ENCODE measurements around the gene SCT.
A peak's percentile ranks its signal among the peaks of the same experiment; 100 is the strongest.

SCT gene

DNA sequence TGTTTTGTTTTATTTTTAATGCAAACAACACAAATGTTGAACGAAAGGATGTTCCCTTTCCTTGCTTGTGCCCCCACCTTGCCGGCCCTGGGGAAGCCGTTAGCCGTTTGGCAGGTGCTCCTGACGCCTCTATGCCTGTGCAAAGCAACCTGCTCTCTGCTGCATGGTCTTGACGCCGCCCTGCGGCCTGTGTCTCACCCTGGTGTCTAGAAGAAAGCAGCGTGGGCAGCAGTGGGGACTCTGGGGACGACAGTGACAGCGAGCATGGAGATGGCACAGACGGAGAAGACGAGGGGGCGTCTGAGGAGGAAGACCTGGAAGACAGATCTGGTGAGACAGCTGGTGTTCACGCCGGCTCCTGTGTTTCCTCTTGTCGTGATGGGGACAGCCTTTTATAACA lies 45.2 kb downstream of the SCT start:
- H3K79me2 ChIP-seq (ENCODE audit: control insufficient read depth, insufficient read depth, low read length, poor library complexity) = peaks cover 40% of the 10 kb centered on the region
- H3K23ac ChIP-seq (ENCODE audit: low read length) = no peak overlapping the region
- H4K12ac ChIP-seq (ENCODE audit: low read depth, low read length) = no peak overlapping the region
- no peak overlapping the region for H4K8ac ChIP-seq (ENCODE audit: low read depth, low read length)
- H3K4ac ChIP-seq (ENCODE audit: low read depth, low read length) = peak overlapping the region; percentile 5
- H2AK5ac ChIP-seq (ENCODE audit: low read length) = no peak overlapping the region
- no peak overlapping the region for H2BK12ac ChIP-seq (ENCODE audit: low read length)
- H3K18ac ChIP-seq (ENCODE audit: low read length) = no peak overlapping the region
- H3K4me3 ChIP-seq (ENCODE audit: low read depth, low read length) = no peak overlapping the region
- no peak overlapping the region for H3K4me2 ChIP-seq (ENCODE audit: low read length)
- no peak overlapping the region for H2AFZ ChIP-seq (ENCODE audit: insufficient read depth, low read length, poor library complexity)
- H3K9ac ChIP-seq (ENCODE audit: low read length) = no peak overlapping the region
- H4K91ac ChIP-seq (ENCODE audit: low read depth, low read length) = no peak overlapping the region
- peaks cover 44 to 51% of the 10 kb centered on the region in 2 experiments for H3K36me3 ChIP-seq (ENCODE audit: control insufficient read depth in 1 of 2, insufficient read depth in 2 of 2, low read length in 2 of 2)
- H3K14ac ChIP-seq (ENCODE audit: low read length) = no peak overlapping the region
- H3K9me3 ChIP-seq (ENCODE audit: insufficient read depth, low read depth, low read length) = peaks cover 2% of the 10 kb centered on the region
- H3K27ac ChIP-seq (ENCODE audit: low read depth, low read length) = no peak overlapping the region
- H2BK120ac ChIP-seq (ENCODE audit: insufficient read depth, low read length, poor library complexity) = no peak overlapping the region
- H3K27me3 ChIP-seq (ENCODE audit: insufficient read depth, low read length) = no peaks in the 10 kb centered on the region
- no peak overlapping the region for H2BK5ac ChIP-seq (ENCODE audit: low read depth, low read length, poor library complexity)
- no peaks in the 10 kb centered on the region for H3K79me1 ChIP-seq (ENCODE audit: low read length)
- H3K4me1 ChIP-seq (ENCODE audit: control insufficient read depth in 1 of 2, insufficient read depth in 2 of 2, low read length in 2 of 2) = peaks cover 13 to 14% of the 10 kb centered on the region in 2 experiments
- no peak for DNase-seq
- WGBS (ENCODE audit: extremely low coverage, insufficient coverage, insufficient read length) = no CpG with 5 or more reads among the region's 17 CpGs

GRCh38 chr11:581342-581741 lies 45.6 kb downstream of the SCT start:
- Histone ChIP-seq H2BK12ac (ENCODE audit: low read length) (no peak overlapping the region), H3K27me3 (ENCODE audit: insufficient read depth, low read length) (no peaks in the 10 kb centered on the region), H3K4me1 (ENCODE audit: control insufficient read depth in 1 of 2, insufficient read depth in 2 of 2, low read length in 2 of 2) (peaks cover 12 to 13% of the 10 kb centered on the region in 2 experiments), H3K4me2 (ENCODE audit: low read length) (no peak overlapping the region), H3K27ac (ENCODE audit: low read depth, low read length) (no peak overlapping the region), H3K14ac (ENCODE audit: low read length) (no peak overlapping the region), H3K4me3 (ENCODE audit: low read depth, low read length) (no peak overlapping the region), H3K9me3 (ENCODE audit: insufficient read depth, low read depth, low read length) (peaks cover 2% of the 10 kb centered on the region), H4K91ac (ENCODE audit: low read depth, low read length) (no peak overlapping the region), H4K8ac (ENCODE audit: low read depth, low read length) (no peak overlapping the region), H2BK120ac (ENCODE audit: insufficient read depth, low read length, poor library complexity) (no peak overlapping the region), H2AFZ (ENCODE audit: insufficient read depth, low read length, poor library complexity) (no peak overlapping the region), H3K23ac (ENCODE audit: low read length) (no peak overlapping the region), H4K12ac (ENCODE audit: low read depth, low read length) (no peak overlapping the region), H3K4ac (ENCODE audit: low read depth, low read length) (peak overlapping the region; percentile 41), H3K9ac (ENCODE audit: low read length) (no peak overlapping the region), H2BK5ac (ENCODE audit: low read depth, low read length, poor library complexity) (no peak overlapping the region), H3K18ac (ENCODE audit: low read length) (no peak overlapping the region), H3K36me3 (ENCODE audit: control insufficient read depth in 1 of 2, insufficient read depth in 2 of 2, low read length in 2 of 2) (peaks cover 40 to 47% of the 10 kb centered on the region in 2 experiments), H3K79me2 (ENCODE audit: control insufficient read depth, insufficient read depth, low read length, poor library complexity) (peaks cover 42% of the 10 kb centered on the region), H3K79me1 (ENCODE audit: low read length) (no peaks in the 10 kb centered on the region), H2AK5ac (ENCODE audit: low read length) (no peak overlapping the region)
- 100% methylated on average over 1 of the region's 14 CpGs for WGBS (ENCODE audit: extremely low coverage, insufficient coverage, insufficient read length)
- DNase-seq = no peak

- no peak overlapping the region for H3K4me2 ChIP-seq (ENCODE audit: low read length)
These were observed 47.0 kb downstream of the SCT start for GRCh38 chr11:579830-580601.

DNA sequence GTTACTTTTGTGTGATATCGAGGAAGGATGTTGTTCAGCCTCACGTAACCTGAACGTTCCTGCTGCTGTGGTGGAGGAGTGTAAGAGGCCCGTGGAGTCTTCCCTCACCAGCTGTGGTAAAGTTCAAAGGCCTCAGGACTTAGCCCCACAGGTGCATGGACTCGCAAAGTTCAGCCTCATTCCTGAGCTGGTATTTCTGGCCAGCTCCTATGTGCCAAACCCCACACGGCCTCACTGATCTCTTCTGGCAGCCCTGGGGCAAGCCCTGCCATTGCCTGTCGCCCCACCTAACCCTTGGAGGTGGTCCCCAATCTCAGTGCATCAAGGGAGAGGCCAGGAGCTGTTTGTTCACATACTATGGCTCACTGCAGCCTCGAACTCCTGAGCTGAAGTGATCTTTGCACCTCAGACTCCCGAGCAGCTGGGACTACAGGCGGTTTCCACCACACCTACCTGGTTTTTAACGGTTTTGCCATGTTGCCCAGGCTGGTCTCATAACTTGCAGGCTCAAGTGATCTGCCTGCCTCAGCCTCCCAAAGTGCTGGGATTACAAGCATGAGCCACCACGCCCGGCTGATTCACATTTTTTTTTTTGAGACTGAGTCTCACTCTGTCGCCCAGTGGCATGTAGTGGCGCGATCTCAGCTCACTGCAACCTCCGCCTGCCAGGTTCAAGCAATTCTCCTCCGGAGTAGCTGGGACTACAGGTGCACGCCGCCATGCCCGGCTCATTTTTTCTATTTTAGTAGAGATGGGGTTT lies 48.5 kb downstream of the SCT start:
- peak overlapping the region; percentile 91 for H3K4ac ChIP-seq (ENCODE audit: low read depth, low read length)
- H3K9me3 ChIP-seq (ENCODE audit: insufficient read depth, low read depth, low read length) = no peaks in the 10 kb centered on the region

More at GRCh38 chr11:579830-580601, 47.0 kb downstream of the SCT start:
- Histone ChIP-seq H3K79me2 (ENCODE audit: control insufficient read depth, insufficient read depth, low read length, poor library complexity) (peaks cover 50% of the 10 kb centered on the region), H2AK5ac (ENCODE audit: low read length) (no peak overlapping the region), H4K8ac (ENCODE audit: low read depth, low read length) (no peak overlapping the region), H3K14ac (ENCODE audit: low read length) (no peak overlapping the region), H3K79me1 (ENCODE audit: low read length) (peaks cover 8% of the 10 kb centered on the region), H3K4me3 (ENCODE audit: low read depth, low read length) (no peak overlapping the region), H2AFZ (ENCODE audit: insufficient read depth, low read length, poor library complexity) (no peak overlapping the region), H4K12ac (ENCODE audit: low read depth, low read length) (no peak overlapping the region), H2BK12ac (ENCODE audit: low read length) (no peak overlapping the region), H3K18ac (ENCODE audit: low read length) (no peak overlapping the region), H3K4ac (ENCODE audit: low read depth, low read length) (peak overlapping the region; percentile 91), H3K9me3 (ENCODE audit: insufficient read depth, low read depth, low read length) (no peaks in the 10 kb centered on the region), H3K27ac (ENCODE audit: low read depth, low read length) (no peak overlapping the region), H2BK5ac (ENCODE audit: low read depth, low read length, poor library complexity) (no peak overlapping the region), H3K4me1 (ENCODE audit: control insufficient read depth in 1 of 2, insufficient read depth in 2 of 2, low read length in 2 of 2) (peaks cover 14 to 16% of the 10 kb centered on the region in 2 experiments), H3K23ac (ENCODE audit: low read length) (no peak overlapping the region), H3K36me3 (ENCODE audit: control insufficient read depth in 1 of 2, insufficient read depth in 2 of 2, low read length in 2 of 2) (peaks cover 36 to 44% of the 10 kb centered on the region in 2 experiments), H2BK120ac (ENCODE audit: insufficient read depth, low read length, poor library complexity) (no peak overlapping the region), H4K91ac (ENCODE audit: low read depth, low read length) (no peak overlapping the region), H3K27me3 (ENCODE audit: insufficient read depth, low read length) (no peaks in the 10 kb centered on the region), H3K9ac (ENCODE audit: low read length) (no peak overlapping the region)
- WGBS (ENCODE audit: extremely low coverage, insufficient coverage, insufficient read length) = no CpG with 5 or more reads among the region's 20 CpGs
- no peak for DNase-seq

More for the DNA sequence above, 48.5 kb downstream of the SCT start:
- Histone ChIP-seq H3K36me3 (ENCODE audit: control insufficient read depth in 1 of 2, insufficient read depth in 2 of 2, low read length in 2 of 2) (peaks cover 24 to 30% of the 10 kb centered on the region in 2 experiments), H3K9ac (ENCODE audit: low read length) (no peak overlapping the region), H4K12ac (ENCODE audit: low read depth, low read length) (no peak overlapping the region), H4K8ac (ENCODE audit: low read depth, low read length) (no peak overlapping the region), H3K4me3 (ENCODE audit: low read depth, low read length) (no peak overlapping the region), H4K91ac (ENCODE audit: low read depth, low read length) (no peak overlapping the region), H2AK5ac (ENCODE audit: low read length) (no peak overlapping the region), H2BK120ac (ENCODE audit: insufficient read depth, low read length, poor library complexity) (no peak overlapping the region), H3K27ac (ENCODE audit: low read depth, low read length) (no peak overlapping the region), H3K27me3 (ENCODE audit: insufficient read depth, low read length) (no peaks in the 10 kb centered on the region), H3K4me1 (ENCODE audit: control insufficient read depth in 1 of 2, insufficient read depth in 2 of 2, low read length in 2 of 2) (peaks cover 22 to 23% of the 10 kb centered on the region in 2 experiments), H3K79me2 (ENCODE audit: control insufficient read depth, insufficient read depth, low read length, poor library complexity) (peaks cover 53% of the 10 kb centered on the region), H3K18ac (ENCODE audit: low read length) (no peak overlapping the region), H2AFZ (ENCODE audit: insufficient read depth, low read length, poor library complexity) (no peak overlapping the region), H3K79me1 (ENCODE audit: low read length) (peaks cover 8% of the 10 kb centered on the region), H2BK12ac (ENCODE audit: low read length) (no peak overlapping the region), H3K4me2 (ENCODE audit: low read length) (peak overlapping the region; percentile 83), H2BK5ac (ENCODE audit: low read depth, low read length, poor library complexity) (no peak overlapping the region), H3K14ac (ENCODE audit: low read length) (no peak overlapping the region), H3K23ac (ENCODE audit: low read length) (no peak overlapping the region)
- WGBS (ENCODE audit: extremely low coverage, insufficient coverage, insufficient read length) = no CpG with 5 or more reads among the region's 21 CpGs
- no peak for DNase-seq
